Measurements from ENCODE around the gene AXL. TPM values are rescaled to one million over a fixed set of nuclear protein-coding genes. Genes with fewer than 3 reads are reported as not detected.
"Not testable (repeated sequence)": the region's sequence is repeated elsewhere in the genome, so short reads cannot be mapped to it uniquely, and the experiment has no call there.

Gene AXL
- total RNA-seq, 2 experiments from 2014 or later = not detected

DNA sequence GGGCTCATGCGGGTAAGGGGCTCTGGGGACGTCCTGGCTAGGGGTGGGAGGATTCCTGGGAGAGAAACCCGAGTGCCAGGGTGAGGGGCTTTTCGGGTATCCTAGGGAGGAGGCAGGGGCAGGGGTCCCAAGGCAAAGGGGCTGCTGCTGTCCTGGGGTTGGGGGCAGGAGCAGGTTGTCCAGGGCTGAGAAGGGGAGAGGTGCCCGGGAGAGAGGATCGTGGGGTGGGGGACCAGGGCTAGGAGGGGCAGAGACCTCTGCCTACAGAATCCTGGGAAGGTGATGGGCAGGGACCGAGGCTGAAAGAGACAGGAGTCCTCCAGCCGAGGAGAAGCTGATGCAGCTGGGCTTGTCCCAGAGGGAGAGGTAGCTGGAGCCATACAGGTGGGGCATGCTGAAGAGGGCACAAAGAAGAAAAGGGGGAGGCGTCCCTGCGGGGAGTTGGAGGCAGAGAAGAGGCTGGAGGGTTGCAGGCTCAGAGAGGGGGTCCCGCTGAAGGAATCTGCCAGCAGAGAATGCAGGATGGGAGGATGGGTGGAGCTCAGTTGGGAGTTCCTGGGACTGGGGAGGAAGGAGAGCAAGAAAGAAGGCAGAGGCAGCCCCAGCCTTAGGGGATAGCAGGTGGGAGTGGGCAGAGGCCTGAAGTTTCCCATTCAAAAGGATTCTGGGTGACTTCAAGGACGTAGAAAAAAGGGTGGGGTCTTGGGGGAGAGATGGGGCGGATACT lies 25.4 kb upstream of the AXL start:
- H3K27ac Mint-ChIP-seq = no peak overlapping the region
- DNase-seq = no peak
- peaks cover 21% of the 10 kb centered on the region for H3K4me1 Mint-ChIP-seq (ENCODE audit: low read depth)
- H3K9me3 Mint-ChIP-seq (ENCODE audit: insufficient read depth) = no peaks in the 10 kb centered on the region
- H3K4me3 Mint-ChIP-seq = peak overlapping the region; percentile 40
- ChIA-PET POLR2A (interaction anchor here (0.6 to 0.8 kb wide), 2 partner anchors 69 to 115 kb away, joined by 3 read pairs; no protein-coding TSS in a partner anchor), CTCF (interaction anchor here (0.6 to 1.4 kb wide), 3 partner anchors 9 to 115 kb away, joined by 3 to 4 read pairs (median 3); no protein-coding TSS in a partner anchor)
- H3K27me3 Mint-ChIP-seq (ENCODE audit: low read depth) = peaks cover 40% of the 10 kb centered on the region
- no peaks in the 10 kb centered on the region for H3K36me3 Mint-ChIP-seq (ENCODE audit: low read depth)
- no peak for ATAC-seq

DNA sequence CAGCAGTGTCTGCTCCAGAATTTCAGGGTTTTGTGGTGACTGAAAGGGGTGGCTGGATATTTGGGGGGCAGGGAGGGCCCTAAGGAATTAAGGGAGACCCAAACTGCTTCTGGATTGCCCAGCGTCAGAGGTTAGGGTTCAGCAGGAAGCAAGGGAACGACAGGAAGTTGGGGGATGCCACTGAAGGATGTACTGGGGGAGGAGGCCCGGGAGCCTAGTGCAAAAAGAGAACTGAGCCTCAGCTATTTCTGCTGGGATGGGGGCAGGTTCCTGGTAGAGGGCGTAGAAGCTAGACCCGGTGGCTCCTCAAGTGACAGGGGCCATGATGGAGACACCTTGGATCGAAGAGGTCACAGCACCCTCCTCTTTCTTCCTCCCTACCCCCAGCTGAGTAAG lies 24.9 kb upstream of the AXL start:
- H3K27me3 Mint-ChIP-seq (ENCODE audit: low read depth) = peaks cover 43% of the 10 kb centered on the region
- ChIA-PET CTCF (interaction anchor here (0.6 to 1.4 kb wide), 3 partner anchors 8 to 115 kb away, joined by 3 to 4 read pairs (median 3); no protein-coding TSS in a partner anchor), POLR2A (interaction anchor here (0.6 to 0.8 kb wide), 2 partner anchors 69 to 114 kb away, joined by 3 read pairs; no protein-coding TSS in a partner anchor)
- no peak overlapping the region for H3K27ac Mint-ChIP-seq
- H3K4me1 Mint-ChIP-seq (ENCODE audit: low read depth) = peaks cover 21% of the 10 kb centered on the region
- H3K4me3 Mint-ChIP-seq = no peak overlapping the region
- no peaks in the 10 kb centered on the region for H3K9me3 Mint-ChIP-seq (ENCODE audit: insufficient read depth)
- no peaks in the 10 kb centered on the region for H3K36me3 Mint-ChIP-seq (ENCODE audit: low read depth)
- ATAC-seq = no peak
- no peak for DNase-seq

- ChIA-PET POLR2A (interaction anchor here (0.6 kb wide), 1 partner anchor 140 kb away, joined by 3 read pairs; no protein-coding TSS in a partner anchor), CTCF (no interaction called here)
- Mint-ChIP-seq H3K27me3 (ENCODE audit: low read depth) (peaks cover 33% of the 10 kb centered on the region), H3K36me3 (ENCODE audit: low read depth) (no peaks in the 10 kb centered on the region), H3K4me3 (no peak overlapping the region), H3K27ac (no peak overlapping the region), H3K4me1 (ENCODE audit: low read depth) (peaks cover 21% of the 10 kb centered on the region), H3K9me3 (ENCODE audit: insufficient read depth) (no peaks in the 10 kb centered on the region)
- no peak for DNase-seq
- ATAC-seq = no peak
Observed at GRCh38 chr19:41195675-41196497, 23.1 kb upstream of the AXL start.

- ATAC-seq (no peak), DNase-seq (no peak)
- no peaks in the 10 kb centered on the region for H3K9me3 Mint-ChIP-seq (ENCODE audit: insufficient read depth)
- H3K27ac Mint-ChIP-seq = no peak overlapping the region
- peaks cover 10% of the 10 kb centered on the region for H3K4me1 Mint-ChIP-seq (ENCODE audit: low read depth)
- no peaks in the 10 kb centered on the region for H3K36me3 Mint-ChIP-seq (ENCODE audit: low read depth)
- H3K4me3 Mint-ChIP-seq = no peak overlapping the region
- POLR2A ChIA-PET = no interaction called here
- H3K27me3 Mint-ChIP-seq (ENCODE audit: low read depth) = peaks cover 13% of the 10 kb centered on the region
- CTCF ChIA-PET = no interaction called here
Observed at GRCh38 chr19:41198559-41198958, 20.5 kb upstream of the AXL start.

DNA sequence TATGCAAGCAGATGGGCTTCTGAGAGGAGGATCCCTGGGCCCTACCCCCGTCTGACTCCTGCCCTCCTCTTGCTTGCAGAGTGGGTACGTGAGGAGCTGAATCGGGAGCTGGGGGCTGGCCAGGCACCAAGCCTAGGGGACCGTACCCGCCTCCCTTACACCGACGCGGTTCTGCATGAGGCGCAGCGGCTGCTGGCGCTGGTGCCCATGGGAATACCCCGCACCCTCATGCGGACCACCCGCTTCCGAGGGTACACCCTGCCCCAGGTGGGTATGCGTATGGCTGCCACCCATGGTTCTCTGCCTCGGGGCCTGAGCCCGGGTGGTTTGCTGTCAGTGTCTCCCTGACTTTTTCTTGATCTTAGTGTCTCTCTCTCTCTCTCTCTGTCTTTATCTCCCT lies 15.7 kb upstream of the AXL start:
- H3K27ac Mint-ChIP-seq = no peak overlapping the region
- H3K4me3 Mint-ChIP-seq = no peak overlapping the region
- POLR2A ChIA-PET = interaction anchor here (0.7 to 0.9 kb wide), 2 partner anchors 105 to 149 kb away, joined by 3 read pairs; no protein-coding TSS in a partner anchor
- DNase-seq = no peak
- CTCF ChIA-PET = interaction anchor here (1.4 to 5.6 kb wide), 5 partner anchors 18 to 105 kb away, joined by 6 to 95 read pairs (median 7); partner anchors contain the start of gene HNRNPUL1
- H3K27me3 Mint-ChIP-seq (ENCODE audit: low read depth) = peaks cover 3% of the 10 kb centered on the region
- no peak for ATAC-seq
- no peaks in the 10 kb centered on the region for H3K36me3 Mint-ChIP-seq (ENCODE audit: low read depth)
- H3K4me1 Mint-ChIP-seq (ENCODE audit: low read depth) = peaks cover 8% of the 10 kb centered on the region
- no peaks in the 10 kb centered on the region for H3K9me3 Mint-ChIP-seq (ENCODE audit: insufficient read depth)

GRCh38 chr19:41204338-41204737 lies 14.7 kb upstream of the AXL start:
- not testable (repeated sequence) for H3K27me3 Mint-ChIP-seq (ENCODE audit: low read depth); H3K4me3 Mint-ChIP-seq; H3K36me3 Mint-ChIP-seq (ENCODE audit: low read depth); H3K27ac Mint-ChIP-seq; H3K4me1 Mint-ChIP-seq (ENCODE audit: low read depth); H3K9me3 Mint-ChIP-seq (ENCODE audit: insufficient read depth)
- ATAC-seq (peak; percentile 98), DNase-seq (peak; percentile 89)
- ChIA-PET POLR2A (interaction anchor here (0.8 to 2.2 kb wide), 3 partner anchors 56 to 105 kb away, joined by 3 to 14 read pairs (median 4); partner anchors contain the start of gene HNRNPUL1), CTCF (interaction anchor here (0.6 to 5.6 kb wide), 18 partner anchors 17 to 391 kb away, joined by 3 to 95 read pairs (median 4); partner anchors contain the start of genes CCDC97, DMAC2 and HNRNPUL1)

DNA sequence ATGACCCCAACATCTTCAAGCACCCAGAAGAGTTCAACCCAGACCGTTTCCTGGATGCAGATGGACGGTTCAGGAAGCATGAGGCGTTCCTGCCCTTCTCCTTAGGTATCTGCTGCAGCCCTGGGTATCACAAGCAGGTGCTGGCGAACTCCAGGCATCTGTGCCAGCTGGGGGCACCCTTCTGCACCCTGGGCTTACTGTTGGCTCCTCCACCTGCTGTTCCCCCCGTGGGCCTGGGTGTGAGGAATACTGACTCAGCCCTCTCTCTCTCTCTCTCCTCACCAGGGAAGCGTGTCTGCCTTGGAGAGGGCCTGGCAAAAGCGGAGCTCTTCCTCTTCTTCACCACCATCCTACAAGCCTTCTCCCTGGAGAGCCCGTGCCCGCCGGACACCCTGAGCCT lies 13.0 kb upstream of the AXL start:
- Mint-ChIP-seq H3K9me3 (ENCODE audit: insufficient read depth) (no peaks in the 10 kb centered on the region), H3K27ac (no peak overlapping the region), H3K4me1 (ENCODE audit: low read depth) (peaks cover 8% of the 10 kb centered on the region), H3K4me3 (no peak overlapping the region), H3K27me3 (ENCODE audit: low read depth) (no peaks in the 10 kb centered on the region), H3K36me3 (ENCODE audit: low read depth) (no peaks in the 10 kb centered on the region)
- DNase-seq (no peak), ATAC-seq (no peak)
- ChIA-PET POLR2A (interaction anchor here (2.2 kb wide), 1 partner anchor 58 kb away, joined by 14 read pairs; the partner anchor contains the start of gene HNRNPUL1), CTCF (interaction anchor here (4.3 to 5.6 kb wide), 2 partner anchors 56 to 102 kb away, joined by 29 to 95 read pairs; partner anchors contain the start of gene HNRNPUL1)

DNA sequence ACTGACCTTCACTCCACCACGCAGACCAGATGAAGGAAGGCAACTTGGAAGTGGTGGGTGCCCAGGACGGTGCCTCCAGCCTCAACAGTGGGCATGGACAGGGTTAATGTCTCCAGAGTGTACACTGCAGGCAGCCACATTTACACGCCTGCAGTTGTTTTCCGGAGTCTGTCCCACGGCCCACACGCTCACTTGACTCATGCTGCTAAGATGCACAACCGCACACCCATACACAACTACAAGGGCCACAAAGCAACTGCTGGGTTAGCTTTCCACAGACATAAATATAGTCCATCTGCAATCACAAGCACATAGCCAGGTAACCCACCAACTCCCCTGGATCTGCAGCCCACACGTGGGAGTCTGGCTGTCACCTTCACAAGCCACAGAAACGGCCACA lies 12.6 kb upstream of the AXL start:
- H3K4me3 Mint-ChIP-seq = no peak overlapping the region
- ATAC-seq (no peak), DNase-seq (no peak)
- H3K9me3 Mint-ChIP-seq (ENCODE audit: insufficient read depth) = no peaks in the 10 kb centered on the region
- peaks cover 8% of the 10 kb centered on the region for H3K4me1 Mint-ChIP-seq (ENCODE audit: low read depth)
- H3K36me3 Mint-ChIP-seq (ENCODE audit: low read depth) = no peaks in the 10 kb centered on the region
- H3K27me3 Mint-ChIP-seq (ENCODE audit: low read depth) = no peaks in the 10 kb centered on the region
- ChIA-PET POLR2A (no interaction called here), CTCF (interaction anchor here (1.5 to 5.6 kb wide), 3 partner anchors 56 to 102 kb away, joined by 4 to 95 read pairs (median 8); partner anchors contain the start of gene HNRNPUL1)
- H3K27ac Mint-ChIP-seq = no peak overlapping the region

GRCh38 chr19:41206926-41207750 lies 11.9 kb upstream of the AXL start:
- no peaks in the 10 kb centered on the region for H3K27me3 Mint-ChIP-seq (ENCODE audit: low read depth)
- CTCF ChIA-PET = interaction anchor here (0.7 to 5.6 kb wide), 5 partner anchors 52 to 101 kb away, joined by 3 to 95 read pairs (median 4); partner anchors contain the start of gene HNRNPUL1
- no peaks in the 10 kb centered on the region for H3K36me3 Mint-ChIP-seq (ENCODE audit: low read depth)
- no peaks in the 10 kb centered on the region for H3K9me3 Mint-ChIP-seq (ENCODE audit: insufficient read depth)
- POLR2A ChIA-PET = no interaction called here
- no peak for ATAC-seq
- DNase-seq = no peak
- no peak overlapping the region for H3K4me3 Mint-ChIP-seq
- H3K27ac Mint-ChIP-seq = no peak overlapping the region
- peaks cover 8% of the 10 kb centered on the region for H3K4me1 Mint-ChIP-seq (ENCODE audit: low read depth)

DNA sequence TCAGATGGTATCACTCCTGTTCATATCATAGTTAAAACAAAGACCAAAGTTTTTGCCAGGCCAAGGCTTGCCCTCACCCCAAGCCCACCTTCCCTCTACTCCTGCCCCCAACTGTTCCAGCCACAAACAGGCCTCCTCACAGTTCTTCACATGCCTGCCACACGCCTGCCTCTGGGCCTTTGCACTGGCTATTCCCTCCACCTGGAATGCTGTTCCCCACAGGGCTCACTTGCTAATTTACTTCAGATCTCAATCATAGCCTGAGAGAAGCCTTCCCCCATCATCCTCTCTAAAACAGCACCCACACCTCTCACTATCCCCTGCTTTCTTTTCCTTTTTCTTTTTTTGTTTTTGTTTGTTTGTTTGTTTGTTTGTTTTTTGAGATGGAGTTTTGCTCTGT lies 4.9 kb upstream of the AXL start:
- no peak for ATAC-seq
- ChIA-PET POLR2A (no interaction called here), CTCF (no interaction called here)
- Mint-ChIP-seq H3K36me3 (ENCODE audit: low read depth) (no peaks in the 10 kb centered on the region), H3K9me3 (ENCODE audit: insufficient read depth) (no peaks in the 10 kb centered on the region), H3K27ac (no peak overlapping the region), H3K27me3 (ENCODE audit: low read depth) (peaks cover 15% of the 10 kb centered on the region), H3K4me3 (no peak overlapping the region), H3K4me1 (ENCODE audit: low read depth) (no peaks in the 10 kb centered on the region)
- DNase-seq = no peak

GRCh38 chr19:41217741-41218140 lies 1.3 kb upstream of the AXL start:
- ATAC-seq (no peak), DNase-seq (no peak)
- CTCF ChIA-PET = no interaction called here
- H3K36me3 Mint-ChIP-seq (ENCODE audit: low read depth) = no peaks in the 10 kb centered on the region
- no peaks in the 10 kb centered on the region for H3K9me3 Mint-ChIP-seq (ENCODE audit: insufficient read depth)
- H3K4me1 Mint-ChIP-seq (ENCODE audit: low read depth) = no peaks in the 10 kb centered on the region
- H3K4me3 Mint-ChIP-seq = no peak overlapping the region
- H3K27ac Mint-ChIP-seq = no peak overlapping the region
- POLR2A ChIA-PET = no interaction called here
- H3K27me3 Mint-ChIP-seq (ENCODE audit: low read depth) = peaks cover 30% of the 10 kb centered on the region
